Stimulated activated CD4-positive, alpha-beta T cell treated with anti-CD3 and anti-CD28 coated beads, Interleukin-15, amount 100 ng/mL, for 1 hour (primary cell): ENCODE results near the gene FAM72B.
"Not testable (repeated sequence)": the region's sequence is repeated elsewhere in the genome, so short reads cannot be mapped to it uniquely, and the experiment has no call there.

Experiments
- DNase-seq, 2 donors: peaks; one replicate each; pipeline ENCODE4 v3.0.0-alpha.2; 2020; ENCODE audit warnings: low read depth in 1 of 2, low spot score in 1 of 2

The FAM72B gene

GRCh38 chr1:121155671-121156358 lies 28.3 kb downstream of the FAM72B start:
- DNase-seq, result not testable (repeated sequence)

GRCh38 chr1:121154811-121155210 lies 29.3 kb downstream of the FAM72B start:
- not testable (repeated sequence) for DNase-seq

- not testable (repeated sequence) for DNase-seq
Measured at GRCh38 chr1:121152788-121153187, 31.4 kb downstream of the FAM72B start.

- not testable (repeated sequence) for DNase-seq
Measured at GRCh38 chr1:121151294-121151693, 32.8 kb downstream of the FAM72B start.

- not testable (repeated sequence) for DNase-seq
Measured at GRCh38 chr1:121148489-121149190, 35.5 kb downstream of the FAM72B start.

- DNase-seq, result not testable (repeated sequence)
Measured at GRCh38 chr1:121140393-121140792, 43.7 kb downstream of the FAM72B start.

- not testable (repeated sequence) for DNase-seq
Measured at GRCh38 chr1:121131494-121131893, 52.6 kb downstream of the FAM72B start.

- DNase-seq, result not testable (repeated sequence)
Measured at GRCh38 chr1:121118480-121118824, 65.7 kb downstream of the FAM72B start.
